ENCODE data around the gene GRM4. TPM values are rescaled to one million over a fixed set of nuclear protein-coding genes. Genes with fewer than 3 reads are reported as not detected.

The GRM4 gene
- total RNA-seq, 1 experiment from 2014 or later: not detected

- H3K27me3 ChIP-seq (ENCODE audit: low read length): peaks cover 26% of the 10 kb centered on the region
- no peaks in the 10 kb centered on the region for H3K9me3 ChIP-seq (ENCODE audit: low read length)
- H3K4me1 ChIP-seq (ENCODE audit: insufficient read depth, low read length): peaks cover 3% of the 10 kb centered on the region; the same call in 1 of the 2 replicates
- H3K4me3 ChIP-seq (ENCODE audit: low read length): no peak overlapping the region
- H3K27ac ChIP-seq (ENCODE audit: low read length): no peak overlapping the region
- H3F3A ChIP-seq (ENCODE audit: low read length, unreplicated experiment): no peaks in the 10 kb centered on the region
- no peak overlapping the region for H2AFZ ChIP-seq (ENCODE audit: low read length)
- no peak overlapping the region for H3K4me2 ChIP-seq (ENCODE audit: low read length)
- no peaks in the 10 kb centered on the region for H3K79me2 ChIP-seq (ENCODE audit: low read length)
- no peaks in the 10 kb centered on the region for H4K20me1 ChIP-seq (ENCODE audit: low read length)
- no peak for ATAC-seq
- DNase-seq: no peak
- no peak overlapping the region for H3K9ac ChIP-seq (ENCODE audit: low read length)
- intact Hi-C loops (cut with micrococcal nuclease): loop anchor here (5.0 kb wide), 1 partner anchor 383 kb away; no protein-coding TSS in a partner anchor
- no peaks in the 10 kb centered on the region for H3K9me2 ChIP-seq (replicated peaks; ENCODE audit: low read length)
- CTCF ChIA-PET: no interaction called here
- BruUV-seq (replicated peaks): no TSS peak
- TF ChIP-seq EZH2 (IDR thresholded peaks at IDR 0.05; ENCODE audit: low read length, unreplicated experiment) (no peak), EZH2phosphoT487 (IDR thresholded peaks at IDR 0.05; ENCODE audit: borderline replicate concordance, low read length) (no peak)
- H3K36me3 ChIP-seq (ENCODE audit: low read depth, low read length): no peaks in the 10 kb centered on the region
- POLR2A ChIA-PET (ENCODE audit: unreplicated experiment): no interaction called here
Observed at GRCh38 chr6:34150766-34151165, 4.9 kb upstream of the GRM4 start.

- no peaks in the 10 kb centered on the region for H3F3A ChIP-seq (ENCODE audit: low read length, unreplicated experiment)
- H3K79me2 ChIP-seq (ENCODE audit: low read length): no peaks in the 10 kb centered on the region
- no peak overlapping the region for H3K4me2 ChIP-seq (ENCODE audit: low read length)
- no peak for ATAC-seq
- no peak overlapping the region for H2AFZ ChIP-seq (ENCODE audit: low read length)
- no peaks in the 10 kb centered on the region for H3K9me2 ChIP-seq (replicated peaks; ENCODE audit: low read length)
- POLR2A ChIA-PET (ENCODE audit: unreplicated experiment): no interaction called here
- H3K27ac ChIP-seq (ENCODE audit: low read length): no peak overlapping the region
- peaks cover 2% of the 10 kb centered on the region; the same call in 1 of the 2 replicates for H3K4me1 ChIP-seq (ENCODE audit: insufficient read depth, low read length)
- H3K9ac ChIP-seq (ENCODE audit: low read length): no peak overlapping the region
- H3K36me3 ChIP-seq (ENCODE audit: low read depth, low read length): no peaks in the 10 kb centered on the region
- no peaks in the 10 kb centered on the region for H4K20me1 ChIP-seq (ENCODE audit: low read length)
- no TSS peak for BruUV-seq (replicated peaks)
- intact Hi-C loops (cut with micrococcal nuclease): loop anchor here (5.0 kb wide), 1 partner anchor 383 kb away; no protein-coding TSS in a partner anchor
- H3K27me3 ChIP-seq (ENCODE audit: low read length): peaks cover 33% of the 10 kb centered on the region
- no peaks in the 10 kb centered on the region for H3K9me3 ChIP-seq (ENCODE audit: low read length)
- no peak for DNase-seq
- TF ChIP-seq, protein P1, sequence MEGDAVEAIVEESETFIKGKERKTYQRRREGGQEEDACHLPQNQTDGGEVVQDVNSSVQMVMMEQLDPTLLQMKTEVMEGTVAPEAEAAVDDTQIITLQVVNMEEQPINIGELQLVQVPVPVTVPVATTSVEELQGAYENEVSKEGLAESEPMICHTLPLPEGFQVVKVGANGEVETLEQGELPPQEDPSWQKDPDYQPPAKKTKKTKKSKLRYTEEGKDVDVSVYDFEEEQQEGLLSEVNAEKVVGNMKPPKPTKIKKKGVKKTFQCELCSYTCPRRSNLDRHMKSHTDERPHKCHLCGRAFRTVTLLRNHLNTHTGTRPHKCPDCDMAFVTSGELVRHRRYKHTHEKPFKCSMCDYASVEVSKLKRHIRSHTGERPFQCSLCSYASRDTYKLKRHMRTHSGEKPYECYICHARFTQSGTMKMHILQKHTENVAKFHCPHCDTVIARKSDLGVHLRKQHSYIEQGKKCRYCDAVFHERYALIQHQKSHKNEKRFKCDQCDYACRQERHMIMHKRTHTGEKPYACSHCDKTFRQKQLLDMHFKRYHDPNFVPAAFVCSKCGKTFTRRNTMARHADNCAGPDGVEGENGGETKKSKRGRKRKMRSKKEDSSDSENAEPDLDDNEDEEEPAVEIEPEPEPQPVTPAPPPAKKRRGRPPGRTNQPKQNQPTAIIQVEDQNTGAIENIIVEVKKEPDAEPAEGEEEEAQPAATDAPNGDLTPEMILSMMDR (conservative IDR thresholded peaks at IDR 0.05; ENCODE audit: low read depth, low read length): no peak
- TF ChIP-seq EZH2phosphoT487 (IDR thresholded peaks at IDR 0.05; ENCODE audit: borderline replicate concordance, low read length) (no peak), EZH2 (IDR thresholded peaks at IDR 0.05; ENCODE audit: low read length, unreplicated experiment) (no peak)
- CTCF ChIA-PET: interaction anchor here (0.6 kb wide), 1 partner anchor 93 kb away, joined by 3 read pairs; no protein-coding TSS in a partner anchor
- no peak overlapping the region for H3K4me3 ChIP-seq (ENCODE audit: low read length)
Observed at GRCh38 chr6:34149831-34150400, 4.0 kb upstream of the GRM4 start.

DNA sequence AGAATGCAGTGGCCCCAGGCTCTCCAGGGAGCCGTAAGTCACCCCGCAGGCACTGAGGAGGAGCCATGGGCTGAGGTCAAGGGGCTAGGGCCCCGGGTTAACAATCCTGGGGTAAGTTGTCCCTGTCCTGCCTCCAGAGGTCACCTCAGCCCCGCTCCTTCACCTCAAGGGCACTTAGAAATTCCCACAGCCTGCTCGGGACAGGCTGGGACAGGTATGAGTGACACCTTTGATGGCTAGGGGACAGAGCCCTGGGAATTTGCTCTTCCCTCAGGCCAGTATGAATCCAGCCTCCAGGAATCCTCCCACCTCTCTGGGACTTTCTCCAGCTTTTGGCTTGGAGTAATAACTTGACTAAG lies 3.5 kb upstream of the GRM4 start:
- no peak for TF ChIP-seq EZH2phosphoT487 (IDR thresholded peaks at IDR 0.05; ENCODE audit: borderline replicate concordance, low read length)
- TF ChIP-seq EZH2 (IDR thresholded peaks at IDR 0.05; ENCODE audit: low read length, unreplicated experiment): no peak
- TF ChIP-seq, protein P1 (conservative IDR thresholded peaks at IDR 0.05; ENCODE audit: low read depth, low read length): no peak
- BruUV-seq (replicated peaks): no TSS peak
- H3K36me3 ChIP-seq (ENCODE audit: low read depth, low read length): no peaks in the 10 kb centered on the region
- H3K9ac ChIP-seq (ENCODE audit: low read length): no peak overlapping the region
- H3K4me3 ChIP-seq (ENCODE audit: low read length): no peak overlapping the region
- ChIA-PET POLR2A (ENCODE audit: unreplicated experiment) (no interaction called here), CTCF (no interaction called here)
- no peak overlapping the region for H3K27ac ChIP-seq (ENCODE audit: low read length)
- H3K4me1 ChIP-seq (ENCODE audit: insufficient read depth, low read length): no peaks in the 10 kb centered on the region
- H3K4me2 ChIP-seq (ENCODE audit: low read length): no peak overlapping the region
- intact Hi-C loops (cut with micrococcal nuclease): no loop called here
- H3K9me2 ChIP-seq (replicated peaks; ENCODE audit: low read length): no peaks in the 10 kb centered on the region
- H4K20me1 ChIP-seq (ENCODE audit: low read length): no peaks in the 10 kb centered on the region
- DNase-seq: no peak
- ATAC-seq: no peak
- H2AFZ ChIP-seq (ENCODE audit: low read length): no peak overlapping the region
- H3K79me2 ChIP-seq (ENCODE audit: low read length): no peaks in the 10 kb centered on the region
- H3K27me3 ChIP-seq (ENCODE audit: low read length): peaks cover 37% of the 10 kb centered on the region
- no peaks in the 10 kb centered on the region for H3K9me3 ChIP-seq (ENCODE audit: low read length)
- no peaks in the 10 kb centered on the region for H3F3A ChIP-seq (ENCODE audit: low read length, unreplicated experiment)
